ENCODE results near the gene CRHR1.

The CRHR1 gene

DNA sequence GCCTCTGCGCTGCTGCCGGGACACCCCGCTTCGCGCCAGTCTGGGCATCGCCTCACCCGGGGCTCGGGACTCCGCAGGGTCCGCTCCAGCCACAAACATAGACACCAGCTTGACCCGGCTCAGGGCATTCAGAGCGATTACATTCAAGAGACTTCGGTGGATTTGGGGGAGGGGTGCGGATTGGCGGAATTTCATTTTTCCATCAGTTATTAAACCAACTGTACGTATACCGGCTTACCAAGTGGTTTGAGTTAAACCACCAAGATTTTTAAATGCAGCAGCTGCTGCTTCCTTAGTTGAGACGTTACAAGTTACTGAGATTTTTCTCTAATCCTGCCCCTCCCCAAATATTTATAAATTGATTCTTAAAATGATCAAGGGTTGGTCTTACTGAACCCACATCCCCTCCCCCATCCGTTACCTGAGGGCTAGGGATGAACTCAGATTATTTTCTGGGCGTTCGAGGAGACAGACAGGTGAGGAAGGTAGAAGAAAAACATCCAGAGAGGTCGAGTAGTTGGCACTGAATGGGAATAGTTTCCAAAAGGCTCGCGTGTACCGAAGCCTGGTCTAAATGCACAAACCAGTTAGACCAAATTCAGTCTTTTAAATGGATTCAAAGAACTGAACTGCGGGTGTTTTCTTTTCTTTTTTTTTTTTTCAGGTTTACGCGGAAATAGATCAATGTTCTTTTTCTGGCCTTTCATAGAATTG, 1.5 kb downstream of the CRHR1 start:
- peaks cover 25% of the 10 kb centered on the region for H3K27me3 ChIP-seq (ENCODE audit: low read depth, low read length)
- no peaks in the 10 kb centered on the region for H3K4me1 ChIP-seq (ENCODE audit: low read length)
- no peak overlapping the region for H3K4me2 ChIP-seq (ENCODE audit: low read length)
- H3K27ac ChIP-seq (ENCODE audit: low read length), result no peak overlapping the region
- H3K9me3 ChIP-seq (ENCODE audit: insufficient read depth, low read length), result no peaks in the 10 kb centered on the region
- no peak overlapping the region for H3K4me3 ChIP-seq (ENCODE audit: low read length)
- H3K79me2 ChIP-seq (ENCODE audit: low read length), result no peaks in the 10 kb centered on the region
- H3K36me3 ChIP-seq (replicated peaks; ENCODE audit: low read depth, low read length), result no peaks in the 10 kb centered on the region
- no peak overlapping the region for H2AFZ ChIP-seq (ENCODE audit: low read depth, low read length)
- H3K9ac ChIP-seq (ENCODE audit: low read length), result no peak overlapping the region
- H4K20me1 ChIP-seq (ENCODE audit: insufficient read depth, low read length), result no peaks in the 10 kb centered on the region
- TF ChIP-seq EZH2phosphoT487 (IDR thresholded peaks at IDR 0.05; ENCODE audit: low read depth), result no peak
- TF ChIP-seq, protein P1, sequence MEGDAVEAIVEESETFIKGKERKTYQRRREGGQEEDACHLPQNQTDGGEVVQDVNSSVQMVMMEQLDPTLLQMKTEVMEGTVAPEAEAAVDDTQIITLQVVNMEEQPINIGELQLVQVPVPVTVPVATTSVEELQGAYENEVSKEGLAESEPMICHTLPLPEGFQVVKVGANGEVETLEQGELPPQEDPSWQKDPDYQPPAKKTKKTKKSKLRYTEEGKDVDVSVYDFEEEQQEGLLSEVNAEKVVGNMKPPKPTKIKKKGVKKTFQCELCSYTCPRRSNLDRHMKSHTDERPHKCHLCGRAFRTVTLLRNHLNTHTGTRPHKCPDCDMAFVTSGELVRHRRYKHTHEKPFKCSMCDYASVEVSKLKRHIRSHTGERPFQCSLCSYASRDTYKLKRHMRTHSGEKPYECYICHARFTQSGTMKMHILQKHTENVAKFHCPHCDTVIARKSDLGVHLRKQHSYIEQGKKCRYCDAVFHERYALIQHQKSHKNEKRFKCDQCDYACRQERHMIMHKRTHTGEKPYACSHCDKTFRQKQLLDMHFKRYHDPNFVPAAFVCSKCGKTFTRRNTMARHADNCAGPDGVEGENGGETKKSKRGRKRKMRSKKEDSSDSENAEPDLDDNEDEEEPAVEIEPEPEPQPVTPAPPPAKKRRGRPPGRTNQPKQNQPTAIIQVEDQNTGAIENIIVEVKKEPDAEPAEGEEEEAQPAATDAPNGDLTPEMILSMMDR (IDR thresholded peaks at IDR 0.05; ENCODE audit: low read depth, low read length), result no peak

DNA sequence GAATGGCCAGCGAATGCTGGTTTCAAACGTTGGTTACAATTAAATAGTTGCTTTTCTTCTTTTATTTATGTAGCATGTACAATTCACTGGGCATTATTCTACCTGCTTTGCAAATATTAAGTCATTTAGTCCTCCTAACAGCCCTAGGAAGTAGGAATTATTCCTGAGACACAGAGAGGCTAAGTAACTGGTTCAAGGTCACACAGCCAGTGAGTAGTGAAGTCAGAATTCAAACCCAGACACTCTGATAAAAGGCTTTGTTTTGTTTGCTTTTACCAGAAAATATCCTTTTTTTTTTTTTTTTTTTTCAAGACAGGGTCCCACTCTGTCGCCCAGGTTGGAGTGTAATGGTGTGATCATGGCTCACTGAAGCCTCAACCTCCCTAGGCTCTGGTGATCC, 2.2 kb downstream of the CRHR1 start:
- Histone ChIP-seq H3K9me3 (ENCODE audit: insufficient read depth, low read length) (no peaks in the 10 kb centered on the region), H4K20me1 (ENCODE audit: insufficient read depth, low read length) (no peaks in the 10 kb centered on the region), H3K27ac (ENCODE audit: low read length) (no peak overlapping the region), H3K27me3 (ENCODE audit: low read depth, low read length) (peaks cover 26% of the 10 kb centered on the region), H3K4me3 (ENCODE audit: low read length) (no peak overlapping the region), H3K79me2 (ENCODE audit: low read length) (no peaks in the 10 kb centered on the region), H3K4me1 (ENCODE audit: low read length) (no peaks in the 10 kb centered on the region), H3K9ac (ENCODE audit: low read length) (no peak overlapping the region), H3K36me3 (replicated peaks; ENCODE audit: low read depth, low read length) (no peaks in the 10 kb centered on the region), H3K4me2 (ENCODE audit: low read length) (no peak overlapping the region), H2AFZ (ENCODE audit: low read depth, low read length) (no peak overlapping the region)
- TF ChIP-seq EZH2phosphoT487 (IDR thresholded peaks at IDR 0.05; ENCODE audit: low read depth), result no peak

DNA sequence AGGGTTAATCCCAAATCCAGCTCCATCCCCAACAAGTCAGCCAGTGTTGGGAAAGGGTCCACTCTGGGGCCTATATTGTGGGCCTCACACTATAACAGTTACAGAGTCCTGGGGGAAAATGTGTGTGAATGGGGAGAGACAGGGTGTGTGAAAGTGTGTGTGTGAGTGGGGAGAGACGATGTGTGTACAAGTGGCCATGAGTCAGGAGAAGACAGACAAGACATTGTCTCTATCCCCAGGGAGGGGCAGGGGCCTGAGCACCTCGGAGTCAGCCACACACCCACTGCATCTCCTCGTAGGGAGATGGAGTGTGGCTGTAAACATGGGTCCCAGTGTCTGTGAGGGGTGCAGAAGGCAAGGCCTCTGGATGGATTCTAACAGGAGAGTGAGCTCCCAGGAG, 2.9 kb downstream of the CRHR1 start:
- Histone ChIP-seq H3K27me3 (ENCODE audit: low read depth, low read length) (peaks cover 26% of the 10 kb centered on the region), H3K9me3 (ENCODE audit: insufficient read depth, low read length) (no peaks in the 10 kb centered on the region), H3K79me2 (ENCODE audit: low read length) (no peaks in the 10 kb centered on the region), H3K27ac (ENCODE audit: low read length) (no peak overlapping the region), H3K36me3 (replicated peaks; ENCODE audit: low read depth, low read length) (no peaks in the 10 kb centered on the region), H3K4me1 (ENCODE audit: low read length) (no peaks in the 10 kb centered on the region), H2AFZ (ENCODE audit: low read depth, low read length) (no peak overlapping the region), H3K4me2 (ENCODE audit: low read length) (no peak overlapping the region), H4K20me1 (ENCODE audit: insufficient read depth, low read length) (no peaks in the 10 kb centered on the region), H3K9ac (ENCODE audit: low read length) (no peak overlapping the region), H3K4me3 (ENCODE audit: low read length) (no peak overlapping the region)
- TF ChIP-seq, protein P1 (IDR thresholded peaks at IDR 0.05; ENCODE audit: low read depth, low read length), result no peak

DNA sequence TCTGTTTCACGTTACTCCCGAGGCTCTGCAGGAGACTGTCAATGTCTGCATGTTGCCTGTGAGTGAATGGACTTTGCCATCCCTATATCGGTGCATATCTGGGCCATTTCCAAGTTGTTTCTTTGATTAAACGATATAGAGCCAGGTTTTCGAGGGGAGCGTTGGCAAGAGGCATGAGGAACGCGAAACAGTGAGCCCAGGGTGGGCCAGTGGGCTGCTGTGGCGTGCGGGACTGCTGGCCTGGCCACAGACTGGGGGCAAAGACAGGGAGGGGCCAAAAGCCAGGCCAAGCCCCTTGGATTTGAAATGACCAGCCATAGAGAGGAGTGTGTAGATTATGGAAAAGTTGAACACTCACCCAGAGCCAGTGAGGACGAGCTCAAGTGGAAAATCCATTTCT, 3.5 kb downstream of the CRHR1 start:
- Histone ChIP-seq H3K27ac (ENCODE audit: low read length) (no peak overlapping the region), H3K36me3 (replicated peaks; ENCODE audit: low read depth, low read length) (no peaks in the 10 kb centered on the region), H3K79me2 (ENCODE audit: low read length) (no peaks in the 10 kb centered on the region), H3K4me1 (ENCODE audit: low read length) (no peaks in the 10 kb centered on the region), H3K9me3 (ENCODE audit: insufficient read depth, low read length) (no peaks in the 10 kb centered on the region), H4K20me1 (ENCODE audit: insufficient read depth, low read length) (no peaks in the 10 kb centered on the region), H3K4me3 (ENCODE audit: low read length) (no peak overlapping the region), H3K4me2 (ENCODE audit: low read length) (no peak overlapping the region), H2AFZ (ENCODE audit: low read depth, low read length) (no peak overlapping the region), H3K9ac (ENCODE audit: low read length) (no peak overlapping the region), H3K27me3 (ENCODE audit: low read depth, low read length) (peaks cover 26% of the 10 kb centered on the region)
- TF ChIP-seq, protein P1 (IDR thresholded peaks at IDR 0.05; ENCODE audit: low read depth, low read length), result no peak
- no peak for TF ChIP-seq EZH2phosphoT487 (IDR thresholded peaks at IDR 0.05; ENCODE audit: low read depth)

Data from OCI-LY3 (cell line).